ENCODE measurements around the gene GALNT3.

The GALNT3 gene

GRCh38 chr2:165776796-165777195 is 17.3 kb downstream of the GALNT3 start:
- Histone ChIP-seq H3K4me1 (ENCODE audit: insufficient read depth, low read length) (no peaks in the 10 kb centered on the region), H3K4me3 (ENCODE audit: low read depth in 1 of 2, low read length in 2 of 2) (no peak overlapping the region), H4K20me1 (ENCODE audit: insufficient read depth, low read length) (no peaks in the 10 kb centered on the region), H3K27me3 (ENCODE audit: insufficient read depth, low read length, poor library complexity) (no peaks in the 10 kb centered on the region), H3K4me2 (ENCODE audit: insufficient read depth, low read length) (no peak overlapping the region), H2AFZ (ENCODE audit: low read depth, low read length) (no peak overlapping the region), H3K79me2 (ENCODE audit: insufficient read depth, low read length) (no peaks in the 10 kb centered on the region), H3K9ac (ENCODE audit: low read depth, low read length) (no peak overlapping the region), H3K36me3 (ENCODE audit: insufficient read depth, low read length) (no peaks in the 10 kb centered on the region), H3K27ac (ENCODE audit: low read length) (no peak overlapping the region), H3K9me3 (ENCODE audit: insufficient read depth, low read length, severe bottlenecking) (no peaks in the 10 kb centered on the region)
- TF ChIP-seq EZH2 (IDR thresholded peaks at IDR 0.05; ENCODE audit: borderline replicate concordance, low read depth, low read length, severe bottlenecking) (no peak), CTCF (IDR thresholded peaks at IDR 0.05; ENCODE audit: borderline replicate concordance, extremely low read depth, low read length, poor library complexity, severe bottlenecking) (no peak)
- ATAC-seq (ENCODE audit: insufficient read depth, low read depth) (no peak), DNase-seq (no peak)

GRCh38 chr2:165776013-165776412 is 18.0 kb downstream of the GALNT3 start:
- Histone ChIP-seq H3K4me2 (ENCODE audit: insufficient read depth, low read length) (no peak overlapping the region), H3K9ac (ENCODE audit: low read depth, low read length) (no peak overlapping the region), H3K4me3 (ENCODE audit: low read depth in 1 of 2, low read length in 2 of 2) (no peak overlapping the region), H3K4me1 (ENCODE audit: insufficient read depth, low read length) (no peaks in the 10 kb centered on the region), H2AFZ (ENCODE audit: low read depth, low read length) (no peak overlapping the region), H4K20me1 (ENCODE audit: insufficient read depth, low read length) (no peaks in the 10 kb centered on the region), H3K9me3 (ENCODE audit: insufficient read depth, low read length, severe bottlenecking) (no peaks in the 10 kb centered on the region), H3K79me2 (ENCODE audit: insufficient read depth, low read length) (no peaks in the 10 kb centered on the region), H3K36me3 (ENCODE audit: insufficient read depth, low read length) (no peaks in the 10 kb centered on the region), H3K27ac (ENCODE audit: low read length) (no peak overlapping the region), H3K27me3 (ENCODE audit: insufficient read depth, low read length, poor library complexity) (no peaks in the 10 kb centered on the region)
- no peak for DNase-seq
- TF ChIP-seq EZH2 (IDR thresholded peaks at IDR 0.05; ENCODE audit: borderline replicate concordance, low read depth, low read length, severe bottlenecking) (no peak), CTCF (IDR thresholded peaks at IDR 0.05; ENCODE audit: borderline replicate concordance, extremely low read depth, low read length, poor library complexity, severe bottlenecking) (no peak)
- ATAC-seq (ENCODE audit: insufficient read depth, low read depth): no peak

GRCh38 chr2:165773684-165774083 is 20.4 kb downstream of the GALNT3 start:
- no peak for TF ChIP-seq CTCF (IDR thresholded peaks at IDR 0.05; ENCODE audit: borderline replicate concordance, extremely low read depth, low read length, poor library complexity, severe bottlenecking)
- no peak for TF ChIP-seq EZH2 (IDR thresholded peaks at IDR 0.05; ENCODE audit: borderline replicate concordance, low read depth, low read length, severe bottlenecking)
- Histone ChIP-seq H3K4me2 (ENCODE audit: insufficient read depth, low read length) (no peak overlapping the region), H3K27me3 (ENCODE audit: insufficient read depth, low read length, poor library complexity) (no peaks in the 10 kb centered on the region), H3K4me3 (ENCODE audit: low read depth in 1 of 2, low read length in 2 of 2) (no peak overlapping the region), H2AFZ (ENCODE audit: low read depth, low read length) (no peak overlapping the region), H3K9me3 (ENCODE audit: insufficient read depth, low read length, severe bottlenecking) (no peaks in the 10 kb centered on the region), H3K9ac (ENCODE audit: low read depth, low read length) (no peak overlapping the region), H3K4me1 (ENCODE audit: insufficient read depth, low read length) (no peaks in the 10 kb centered on the region), H3K27ac (ENCODE audit: low read length) (no peak overlapping the region), H3K36me3 (ENCODE audit: insufficient read depth, low read length) (no peaks in the 10 kb centered on the region), H3K79me2 (ENCODE audit: insufficient read depth, low read length) (no peaks in the 10 kb centered on the region), H4K20me1 (ENCODE audit: insufficient read depth, low read length) (no peaks in the 10 kb centered on the region)
- no peak for DNase-seq
- ATAC-seq (ENCODE audit: insufficient read depth, low read depth): no peak

GRCh38 chr2:165772183-165772582 is 21.9 kb downstream of the GALNT3 start:
- H3K9ac ChIP-seq (ENCODE audit: low read depth, low read length): no peak overlapping the region
- no peaks in the 10 kb centered on the region for H4K20me1 ChIP-seq (ENCODE audit: insufficient read depth, low read length)
- ATAC-seq (ENCODE audit: insufficient read depth, low read depth) (no peak), DNase-seq (no peak)
- H3K79me2 ChIP-seq (ENCODE audit: insufficient read depth, low read length): no peaks in the 10 kb centered on the region
- no peaks in the 10 kb centered on the region for H3K4me1 ChIP-seq (ENCODE audit: insufficient read depth, low read length)
- H3K4me2 ChIP-seq (ENCODE audit: insufficient read depth, low read length): no peak overlapping the region
- no peaks in the 10 kb centered on the region for H3K9me3 ChIP-seq (ENCODE audit: insufficient read depth, low read length, severe bottlenecking)
- TF ChIP-seq CTCF (IDR thresholded peaks at IDR 0.05; ENCODE audit: borderline replicate concordance, extremely low read depth, low read length, poor library complexity, severe bottlenecking) (no peak), EZH2 (IDR thresholded peaks at IDR 0.05; ENCODE audit: borderline replicate concordance, low read depth, low read length, severe bottlenecking) (no peak)
- no peak overlapping the region for H3K27ac ChIP-seq (ENCODE audit: low read length)
- no peaks in the 10 kb centered on the region for H3K27me3 ChIP-seq (ENCODE audit: insufficient read depth, low read length, poor library complexity)
- H3K36me3 ChIP-seq (ENCODE audit: insufficient read depth, low read length): no peaks in the 10 kb centered on the region
- no peak overlapping the region for H2AFZ ChIP-seq (ENCODE audit: low read depth, low read length)
- no peak overlapping the region for H3K4me3 ChIP-seq (ENCODE audit: low read depth in 1 of 2, low read length in 2 of 2)

Data from DND-41 (cell line).